AG04449 (cell line): Measurements from ENCODE around the gene RPL7A.
A peak's percentile ranks its signal among the peaks of the same experiment; 100 is the strongest.
"Not testable (repeated sequence)": the region's sequence is repeated elsewhere in the genome, so short reads cannot be mapped to it uniquely, and the experiment has no call there.

Experiments used
- CTCF ChIA-PET: fragments of 350-600 bp; formaldehyde crosslinking; extraction: SDS; loops from one replicate; lab custom pipeline; 2021; ENCODE audit warnings: antibody characterized with exemption; lab: Yijun Ruan, JAX
- POLR2A ChIA-PET: fragments of 400-600, 350-600 bp; formaldehyde crosslinking; extraction: SDS; loops from one replicate; lab custom pipeline; 2020; ENCODE audit warnings: antibody characterized with exemption, inconsistent platforms; lab: Yijun Ruan, JAX
- DNase-seq: peaks from one replicate; pipeline ENCODE4 v3.0.0-alpha.2; 2010; ENCODE audit warnings: low read depth, low spot score
- H3K4me3 ChIP-seq: 2 replicates; pipeline ENCODE4 v1.5.1; 2011; ENCODE audit warnings: low read depth, mild to moderate bottlenecking, control low read depth, low read length
- TF ChIP-seq, protein P1 (sequence below): IDR thresholded peaks from one replicate; pipeline ENCODE4 v1.5.1; 2011; ENCODE audit warnings: mild to moderate bottlenecking, moderate library complexity, low read length, control low read depth, inconsistent platforms; ENCODE audit not compliant: insufficient read depth; ENCODE audit errors: missing control alignments

The RPL7A gene

DNA sequence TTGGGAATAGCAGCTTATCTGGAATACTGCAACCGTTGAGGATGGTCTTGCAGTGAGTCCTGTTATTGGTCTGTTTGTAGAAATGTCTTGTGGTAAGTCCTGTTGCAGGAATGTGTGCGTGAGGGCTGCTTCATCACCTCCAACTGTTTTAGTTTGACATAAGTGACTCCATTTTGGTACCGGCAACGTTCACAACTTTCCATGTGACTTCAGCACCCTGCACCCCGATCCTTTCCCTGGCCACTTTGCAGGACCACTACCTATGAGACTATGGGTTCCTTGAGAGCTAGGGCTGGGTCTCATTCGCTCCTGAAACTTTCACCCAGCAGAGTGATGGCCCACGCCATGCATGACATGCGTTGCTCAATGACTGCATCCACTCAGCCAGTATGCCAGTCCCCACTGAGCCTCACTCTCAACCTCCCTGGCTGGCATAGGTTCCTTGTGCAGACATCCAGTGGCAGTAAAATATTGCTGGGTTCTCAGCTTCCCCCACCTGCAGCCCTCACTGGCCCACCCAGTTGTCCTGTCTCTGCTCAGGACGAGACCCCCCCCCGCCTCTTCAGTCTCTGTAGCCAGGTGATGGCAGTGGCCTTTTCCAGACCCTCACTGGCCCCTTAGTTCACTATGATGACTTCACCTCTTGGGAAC lies 20.1 kb upstream of the RPL7A start:
- DNase-seq: no peak
- ChIA-PET CTCF (interaction anchor here (4.3 kb wide), 2 partner anchors 140 to 146 kb away, joined by 37 to 62 read pairs; no protein-coding TSS in a partner anchor), POLR2A (no interaction called here)
- TF ChIP-seq, protein P1, sequence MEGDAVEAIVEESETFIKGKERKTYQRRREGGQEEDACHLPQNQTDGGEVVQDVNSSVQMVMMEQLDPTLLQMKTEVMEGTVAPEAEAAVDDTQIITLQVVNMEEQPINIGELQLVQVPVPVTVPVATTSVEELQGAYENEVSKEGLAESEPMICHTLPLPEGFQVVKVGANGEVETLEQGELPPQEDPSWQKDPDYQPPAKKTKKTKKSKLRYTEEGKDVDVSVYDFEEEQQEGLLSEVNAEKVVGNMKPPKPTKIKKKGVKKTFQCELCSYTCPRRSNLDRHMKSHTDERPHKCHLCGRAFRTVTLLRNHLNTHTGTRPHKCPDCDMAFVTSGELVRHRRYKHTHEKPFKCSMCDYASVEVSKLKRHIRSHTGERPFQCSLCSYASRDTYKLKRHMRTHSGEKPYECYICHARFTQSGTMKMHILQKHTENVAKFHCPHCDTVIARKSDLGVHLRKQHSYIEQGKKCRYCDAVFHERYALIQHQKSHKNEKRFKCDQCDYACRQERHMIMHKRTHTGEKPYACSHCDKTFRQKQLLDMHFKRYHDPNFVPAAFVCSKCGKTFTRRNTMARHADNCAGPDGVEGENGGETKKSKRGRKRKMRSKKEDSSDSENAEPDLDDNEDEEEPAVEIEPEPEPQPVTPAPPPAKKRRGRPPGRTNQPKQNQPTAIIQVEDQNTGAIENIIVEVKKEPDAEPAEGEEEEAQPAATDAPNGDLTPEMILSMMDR: no peak
- H3K4me3 ChIP-seq: no peak overlapping the region

DNA sequence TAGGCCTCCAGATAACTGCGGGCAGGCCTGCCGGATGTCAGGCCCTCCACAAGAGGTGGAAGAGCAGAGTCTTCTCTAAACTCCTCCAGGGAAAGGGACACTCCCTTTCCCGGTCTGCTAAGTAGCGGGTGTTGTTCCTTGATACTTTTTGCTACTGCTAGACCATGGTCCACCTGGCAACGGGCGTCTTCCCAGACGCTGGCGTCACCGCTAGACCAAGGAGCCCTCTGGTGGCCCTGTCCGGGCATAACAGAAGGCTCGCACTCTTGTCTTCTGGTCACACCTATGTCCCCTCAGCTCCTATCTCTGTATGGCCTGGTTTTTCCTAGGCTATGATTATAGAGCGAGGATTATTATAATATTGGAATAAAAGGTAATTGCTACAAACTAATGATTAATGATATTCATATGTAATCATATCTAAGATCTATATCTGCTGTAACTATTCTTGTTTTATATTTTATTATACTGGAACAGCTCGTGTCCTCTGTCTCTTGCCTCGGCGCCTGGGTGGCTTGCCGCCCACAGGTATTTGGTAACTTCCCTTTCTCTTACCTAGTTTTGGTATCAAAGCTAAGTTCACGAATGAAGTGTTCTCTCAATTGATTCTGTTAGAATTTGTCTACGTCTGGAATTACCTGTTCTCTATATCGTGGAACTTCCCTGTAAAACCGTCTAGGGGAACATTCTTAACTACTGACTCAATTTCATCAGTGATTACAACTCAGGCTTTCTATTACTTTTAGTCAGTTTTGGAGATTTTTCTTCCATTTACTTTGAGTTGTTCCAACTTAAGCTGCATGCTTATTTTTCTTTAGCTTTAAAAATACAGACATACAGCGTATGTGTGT lies 18.5 kb upstream of the RPL7A start:
- H3K4me3 ChIP-seq, DNase-seq, POLR2A ChIA-PET: not testable (repeated sequence)
- TF ChIP-seq, protein P1: peak; percentile 45
- CTCF ChIA-PET: interaction anchor here (0.9 to 4.3 kb wide), 12 partner anchors 9 to 308 kb away, joined by 3 to 62 read pairs (median 4); no protein-coding TSS in a partner anchor

DNA sequence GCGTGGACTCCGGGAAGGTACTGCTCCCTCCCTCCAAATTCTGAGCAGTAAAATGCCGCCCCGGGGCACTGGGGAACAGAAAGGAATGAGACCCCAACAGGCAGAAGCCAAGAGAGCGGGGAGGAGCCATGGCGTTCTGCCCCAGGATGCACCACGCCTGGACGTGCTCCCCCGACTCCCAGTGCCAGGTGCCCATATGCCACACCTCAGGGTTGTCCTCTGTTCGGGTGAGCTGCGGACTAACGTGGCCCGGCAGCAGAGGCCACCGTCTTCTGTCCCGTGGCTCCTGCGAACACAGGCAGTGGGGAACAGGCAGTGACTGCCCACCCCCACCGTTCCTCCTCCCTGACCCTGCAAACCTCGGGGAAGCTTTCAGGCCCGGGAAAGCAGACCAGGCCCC lies 16.8 kb upstream of the RPL7A start:
- CTCF ChIA-PET: interaction anchor here (0.8 to 4.3 kb wide), 6 partner anchors 10 to 154 kb away, joined by 3 to 62 read pairs (median 6); no protein-coding TSS in a partner anchor

DNA sequence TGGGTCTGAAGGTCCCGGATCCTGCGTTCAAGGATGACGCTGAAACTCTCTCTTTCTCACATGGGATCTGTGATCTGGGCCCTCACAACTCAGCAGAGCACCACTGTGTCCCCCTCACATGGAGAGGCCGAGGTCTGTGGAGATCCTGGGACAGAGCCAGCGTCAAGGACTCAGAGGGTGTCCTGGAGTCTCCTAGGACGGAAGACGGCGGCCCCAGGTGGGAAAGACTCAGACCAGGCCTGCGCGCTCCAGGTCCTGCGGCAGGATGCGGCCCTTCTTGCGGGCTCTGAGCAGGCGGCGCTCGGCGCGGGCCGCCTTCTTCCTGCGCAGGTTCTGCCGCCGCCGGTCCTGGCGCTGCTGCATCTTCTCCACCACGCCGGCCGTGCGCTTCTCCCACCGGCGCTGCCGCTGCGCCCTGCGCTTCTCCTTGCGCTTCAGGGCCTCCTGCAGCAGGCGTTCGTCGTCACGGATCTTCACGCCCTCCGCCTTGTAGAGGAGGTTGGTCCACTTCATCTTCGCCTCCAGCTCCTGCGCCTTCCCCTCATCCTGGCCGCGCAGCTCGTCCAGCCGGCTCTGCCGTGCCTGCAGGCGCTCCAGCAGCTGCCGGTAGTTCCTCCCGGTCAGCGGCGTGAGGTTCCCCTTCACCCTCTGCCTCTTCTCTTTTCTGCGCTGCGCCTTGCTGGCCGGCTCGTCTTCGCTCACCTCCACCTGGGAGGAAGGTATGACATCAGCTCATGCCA lies 16.2 kb upstream of the RPL7A start:
- no peak overlapping the region for H3K4me3 ChIP-seq
- ChIA-PET POLR2A (interaction anchor here (0.7 kb wide), 1 partner anchor 16 kb away, joined by 5 read pairs; the partner anchor contains the start of genes MED22 and RPL7A), CTCF (interaction anchor here (1.3 to 4.3 kb wide), 5 partner anchors 11 to 150 kb away, joined by 5 to 62 read pairs (median 15); no protein-coding TSS in a partner anchor)
- no peak for DNase-seq
- TF ChIP-seq, protein P1: no peak

More for the DNA sequence above, 16.8 kb upstream of the RPL7A start:
- POLR2A ChIA-PET: no interaction called here
- no peak for DNase-seq
- H3K4me3 ChIP-seq: no peak overlapping the region
- TF ChIP-seq, protein P1: no peak

DNA sequence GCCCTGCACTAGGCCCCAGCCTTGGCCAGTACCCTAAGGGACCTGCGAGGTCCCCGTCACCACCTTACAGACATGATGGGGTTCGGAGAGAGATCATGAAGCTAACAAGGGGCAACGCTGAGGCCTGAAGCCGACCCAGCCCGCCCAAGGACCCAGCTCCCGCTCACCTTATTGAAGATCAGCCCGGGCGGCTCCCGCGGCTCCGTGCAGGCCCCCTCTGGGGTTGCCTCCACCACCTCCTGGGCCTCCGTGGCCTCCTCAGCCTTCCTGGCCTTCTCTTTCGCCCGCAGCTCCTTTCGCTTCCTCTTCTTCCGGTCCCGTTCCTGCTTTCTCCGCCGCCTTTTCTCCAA lies 15.7 kb upstream of the RPL7A start:
- ChIA-PET CTCF (interaction anchor here (3.0 kb wide), 1 partner anchor 146 kb away, joined by 15 read pairs; no protein-coding TSS in a partner anchor), POLR2A (interaction anchor here (0.7 kb wide), 1 partner anchor 15 kb away, joined by 5 read pairs; the partner anchor contains the start of genes MED22 and RPL7A)
- no peak overlapping the region for H3K4me3 ChIP-seq
- no peak for DNase-seq
- TF ChIP-seq, protein P1: no peak
